HCT116 (cell line): ENCODE data around the gene NSD2. TPM values are rescaled to one million over a fixed set of nuclear protein-coding genes. Genes with fewer than 3 reads are reported as not detected.

Experiments used
- ATAC-seq: fragments of 200-7000 bp; cut with Tn5 transposase; 2 replicates; pipeline ENCODE4 v1.9.1; 2020; ENCODE audit warnings: mild to moderate bottlenecking, moderate library complexity
- BruUV-seq: library from RNA; stranded (reverse); fragments of 400-500 nt; replicated peaks from 2 replicates; lab custom pipeline; 2021; lab: Mats Ljungman, UMichigan
- CTCF ChIA-PET: fragments of 300-600 bp; sonication (Branson Sonifier 250); formaldehyde crosslinking; loops from one replicate; lab custom pipeline; 2021; ENCODE audit warnings: antibody characterized with exemption; lab: Charles Lee
- POLR2A ChIA-PET: fragments of 300-600, 350-600 bp; sonication (Branson Sonifier 250); formaldehyde crosslinking; loops from one replicate; lab custom pipeline; 2021; ENCODE audit warnings: antibody characterized with exemption; lab: Charles Lee
- RAD21 ChIA-PET, 2 experiments: fragments of 300-600 bp; sonication (Branson Sonifier 250); formaldehyde crosslinking; loops; one replicate each; lab custom pipeline; 2023; ENCODE audit warnings: low total read pairs in 2 of 2; ENCODE audit not compliant: uncharacterized antibody in 2 of 2, unreplicated experiment in 2 of 2, low non-redundant PET in 1 of 2; lab: Charles Lee
- DNase-seq: peaks from one replicate; pipeline ENCODE4 v3.0.0-alpha.2; 2010; ENCODE audit warnings: low read depth, low spot score
- H2AFZ ChIP-seq: fragments of 200-600 bp; shearing (Covaris generic), sonication (generic); 2 replicates; pipeline ENCODE4 v1.6.1; 2017; ENCODE audit warnings: low read depth, mixed run types, mixed read lengths, antibody characterized with exemption, low read length; ENCODE audit not compliant: poor library complexity, severe bottlenecking
- H3K27ac ChIP-seq: 2 replicates; pipeline ENCODE4 v1.5.1; 2012; ENCODE audit warnings: low read depth, low read length
- H3K27me3 ChIP-seq: fragments of 200-600 bp; sonication (generic); 2 replicates; pipeline ENCODE4 v1.6.1; 2016; ENCODE audit warnings: mixed run types, low read length, mixed read lengths; ENCODE audit not compliant: insufficient read depth
- H3K36me3 ChIP-seq, 2 experiments: fragments of 200-500 bp in 1 of 2; fragments of 200-600 bp in 1 of 2; sonication (Bioruptor generic) in 1 of 2; sonication (generic) in 1 of 2; 2 replicates each; pipeline versions ENCODE4 v1.5.1 to v1.6.1; 2014 to 2016; ENCODE audit warnings: low read length in 2 of 2, inconsistent platforms in 1 of 2, mixed read lengths in 1 of 2, mixed run types in 1 of 2; ENCODE audit not compliant: insufficient read depth in 2 of 2, control insufficient read depth in 1 of 2
- H3K4me1 ChIP-seq, 2 experiments: fragments of 200-600 bp in 1 of 2; sonication (generic) in 1 of 2; 2 replicates each; pipeline versions ENCODE4 v1.5.1 to v1.6.1; 2012 to 2017; ENCODE audit warnings: low read length in 2 of 2, inconsistent platforms in 1 of 2, mild to moderate bottlenecking in 1 of 2, mixed read lengths in 1 of 2, mixed run types in 1 of 2, moderate library complexity in 1 of 2; ENCODE audit not compliant: insufficient read depth in 2 of 2, control insufficient read depth in 1 of 2
- H3K4me2 ChIP-seq: fragments of 200-600 bp; sonication (generic); 2 replicates; pipeline ENCODE4 v1.6.1; 2017; ENCODE audit warnings: mixed run types, low read length, mixed read lengths
- H3K4me3 ChIP-seq, 2 experiments: fragments of 200-600 bp in 1 of 2; sonication (generic) in 1 of 2; replicated peaks in 1 of 2; 2 replicates each; pipeline ENCODE4 v1.5.1; 2011 to 2016; ENCODE audit warnings: low read length in 2 of 2, control low read depth in 1 of 2, low read depth in 1 of 2, mild to moderate bottlenecking in 1 of 2, mixed read lengths in 1 of 2, mixed run types in 1 of 2
- H3K79me2 ChIP-seq: fragments of 200-600 bp; sonication (generic); 2 replicates; pipeline ENCODE4 v1.6.1; 2017; ENCODE audit warnings: mild to moderate bottlenecking, mixed run types, low read length, moderate library complexity, mixed read lengths; ENCODE audit not compliant: insufficient read depth
- H3K9ac ChIP-seq: fragments of 200-600 bp; sonication (generic); 2 replicates; pipeline ENCODE4 v1.6.1; 2016; ENCODE audit warnings: low read length, mixed read lengths
- H3K9me2 ChIP-seq: fragments of 200-600 bp; sonication (generic), shearing (Covaris generic); 2 replicates; pipeline ENCODE4 v1.6.1; 2017; ENCODE audit warnings: mixed run types, mild to moderate bottlenecking, moderate library complexity; ENCODE audit not compliant: insufficient read depth
- H3K9me3 ChIP-seq, 2 experiments: fragments of 200-500 bp in 1 of 2; fragments of 200-600 bp in 1 of 2; sonication (Bioruptor generic) in 1 of 2; sonication (generic) in 1 of 2; 2 replicates each; pipeline ENCODE4 v1.6.1; 2014 to 2017; ENCODE audit warnings: low read length in 2 of 2, mixed read lengths in 2 of 2, inconsistent platforms in 1 of 2, low read depth in 1 of 2, mild to moderate bottlenecking in 1 of 2, mixed run types in 1 of 2, moderate library complexity in 1 of 2; ENCODE audit not compliant: control insufficient read depth in 1 of 2, insufficient read depth in 1 of 2
- H4K20me1 ChIP-seq: fragments of 200-600 bp; sonication (generic), shearing (Covaris generic); 2 replicates; pipeline ENCODE4 v1.6.1; 2017; ENCODE audit warnings: mixed run types, mild to moderate bottlenecking, moderate library complexity; ENCODE audit not compliant: insufficient read depth
- CBX3 ChIP-seq: IDR thresholded peaks from 2 replicates; pipeline ENCODE4 v1.6.1; 2012; ENCODE audit warnings: low read depth
- CTCF ChIP-seq, 3 experiments: fragments of 200-600 bp in 1 of 3; sonication (generic) in 1 of 3; IDR thresholded peaks in 2 of 3; conservative IDR thresholded peaks in 1 of 3; 2 replicates each; pipeline ENCODE4 v1.5.1; 2012 to 2017; ENCODE audit warnings: low read depth in 2 of 3, low read length in 2 of 3, antibody characterized with exemption in 1 of 3, borderline replicate concordance in 1 of 3, control low read depth in 1 of 3, mild to moderate bottlenecking in 1 of 3, mixed read lengths in 1 of 3, mixed run types in 1 of 3, moderate library complexity in 1 of 3; ENCODE audit not compliant: insufficient read depth in 1 of 3
- EGR1 ChIP-seq: IDR thresholded peaks from 2 replicates; pipeline ENCODE4 v1.6.1; 2012; ENCODE audit warnings: low read depth
- ELF1 ChIP-seq: IDR thresholded peaks from 2 replicates; pipeline ENCODE4 v1.6.1; 2012; ENCODE audit warnings: low read depth, borderline replicate concordance
- EZH2 ChIP-seq: fragments of 200-600 bp; sonication (generic); IDR thresholded peaks from 2 replicates; pipeline ENCODE4 v1.6.1; 2017; ENCODE audit warnings: antibody characterized with exemption, mixed run types
- JUND ChIP-seq: IDR thresholded peaks from 2 replicates; pipeline ENCODE4 v1.6.1; 2012
- MAX ChIP-seq: IDR thresholded peaks from 2 replicates; pipeline ENCODE4 v1.6.1; 2012
- RAD21 ChIP-seq: IDR thresholded peaks from 2 replicates; pipeline ENCODE4 v1.6.1; 2012; ENCODE audit warnings: low read depth, mild to moderate bottlenecking
- REST ChIP-seq: IDR thresholded peaks from 2 replicates; pipeline ENCODE4 v1.6.1; 2012; ENCODE audit warnings: low read depth
- SIN3A ChIP-seq: IDR thresholded peaks from 2 replicates; pipeline ENCODE4 v1.6.1; 2012; ENCODE audit warnings: low read depth
- SRF ChIP-seq: IDR thresholded peaks from 2 replicates; pipeline ENCODE4 v1.6.1; 2012; ENCODE audit warnings: low read depth
- ZBTB33 ChIP-seq: IDR thresholded peaks from 2 replicates; pipeline ENCODE4 v1.6.1; 2011; ENCODE audit warnings: mild to moderate bottlenecking, low read length, moderate library complexity; ENCODE audit not compliant: insufficient replicate concordance; ENCODE audit errors: extremely low read depth
- ZNF274 ChIP-seq: fragments of 200-500 bp; sonication (Bioruptor generic); IDR thresholded peaks from 2 replicates; pipeline ENCODE4 v1.6.1; 2014; ENCODE audit warnings: mild to moderate bottlenecking, low read depth, low read length, inconsistent platforms
- intact Hi-C: fragments of 100-400 bp; cut with micrococcal nuclease; formaldehyde crosslinking; loops from 2 replicates; pipeline ENCODE4 v1.10.0; 2022
- total RNA-seq: library from RNA; stranded (reverse); gene quantifications from one replicate; pipeline ENCODE4 v1.2.1, GENCODE V29; 2021; ENCODE audit not compliant: unreplicated experiment

NSD2 gene
- total RNA-seq, 1 experiment from 2014 or later: 145 TPM

GRCh38 chr4:1883583-1883982, 12.4 kb downstream of the NSD2 start:
- no peak overlapping the region for H3K4me3 ChIP-seq
- H3K4me2 ChIP-seq: no peak overlapping the region
- H3K9me3 ChIP-seq: no peaks in the 10 kb centered on the region
- no peaks in the 10 kb centered on the region for H3K9me2 ChIP-seq
- ATAC-seq: no peak
- BruUV-seq: no TSS peak
- H3K4me1 ChIP-seq: peaks cover 0 to 2% of the 10 kb centered on the region in 2 experiments; a peak in 1 of 4 replicates
- H2AFZ ChIP-seq: no peak overlapping the region
- CTCF ChIA-PET: no interaction called here
- intact Hi-C loops: no loop called here
- RAD21 ChIA-PET: interaction anchor here in 1 of 2 experiments (0.7 kb wide), 1 partner anchor 23 kb away, joined by 5 read pairs; no protein-coding TSS in a partner anchor
- DNase-seq: no peak
- H3K27me3 ChIP-seq: no peaks in the 10 kb centered on the region
- POLR2A ChIA-PET: no interaction called here
- peaks cover 10% of the 10 kb centered on the region; the same call in 1 of the 2 replicates for H4K20me1 ChIP-seq
- 0 out of 4 replicates have a peak, but pooled peaks cover 0 to 7% of the 10 kb centered on the region in 2 experiments for H3K36me3 ChIP-seq
- peaks cover 100% of the 10 kb centered on the region for H3K79me2 ChIP-seq
- H3K9ac ChIP-seq: no peak overlapping the region
- no peak overlapping the region for H3K27ac ChIP-seq
- TF ChIP-seq JUND (no peak), ZBTB33 (no peak), MAX (no peak), SRF (no peak), EGR1 (no peak), RAD21 (no peak), ZNF274 (no peak)
- TF ChIP-seq, all 23 proteins: peak for 0

GRCh38 chr4:1885414-1885813, 14.2 kb downstream of the NSD2 start:
- DNase-seq: no peak
- no peaks in the 10 kb centered on the region for H3K27me3 ChIP-seq
- no peak overlapping the region for H2AFZ ChIP-seq
- intact Hi-C loops: no loop called here
- ChIA-PET POLR2A (no interaction called here), CTCF (no interaction called here), RAD21 (no interaction called here)
- ATAC-seq: no peak
- H3K4me3 ChIP-seq: no peak overlapping the region
- H3K9ac ChIP-seq: no peak overlapping the region
- H3K4me1 ChIP-seq: peaks cover 0 to 9% of the 10 kb centered on the region in 2 experiments; a peak in 1 of 4 replicates
- no TSS peak for BruUV-seq
- no peaks in the 10 kb centered on the region for H3K9me3 ChIP-seq
- H4K20me1 ChIP-seq: peaks cover 10% of the 10 kb centered on the region; the same call in 1 of the 2 replicates
- 0 out of 4 replicates have a peak, but pooled peaks cover 0 to 7% of the 10 kb centered on the region in 2 experiments for H3K36me3 ChIP-seq
- H3K9me2 ChIP-seq: no peaks in the 10 kb centered on the region
- no peak overlapping the region for H3K4me2 ChIP-seq
- H3K27ac ChIP-seq: no peak overlapping the region
- H3K79me2 ChIP-seq: peaks cover 100% of the 10 kb centered on the region
- TF ChIP-seq CBX3: no peak
- no peak for TF ChIP-seq EGR1
- no peak for TF ChIP-seq SRF
- no peak for TF ChIP-seq CTCF (IDR thresholded peaks at IDR 0.05 in 2 of 3, conservative IDR thresholded peaks at IDR 0.05 in 1 of 3; ENCODE audit: borderline replicate concordance in 1 of 3, insufficient read depth in 1 of 3, low read depth in 2 of 3, low read length in 2 of 3)
- no peak for TF ChIP-seq JUND
- TF ChIP-seq EZH2: no peak
- TF ChIP-seq SIN3A: no peak
- TF ChIP-seq REST: no peak
- TF ChIP-seq ELF1: no peak
